Keratinocyte (primary cell): ENCODE data around the gene CD99L2. TPM values are rescaled to one million over a fixed set of nuclear protein-coding genes. Genes with fewer than 3 reads are reported as not detected.

Experiments used
- DNase-seq: peaks from one replicate; pipeline ENCODE4 v3.0.0-alpha.2; 2011; ENCODE audit warnings: low read depth, missing footprints, low spot score
- FAIRE-seq: peaks from 2 replicates; lab custom pipeline; 2011; peaks lifted over from hg19 to GRCh38; lab: Jason Lieb, UNC
- H2AFZ ChIP-seq: 2 replicates; pipeline ENCODE4 v1.6.0; 2012; ENCODE audit warnings: low read length, control low read depth, inconsistent platforms; ENCODE audit not compliant: control insufficient read depth
- H3K27ac ChIP-seq: 2 replicates; pipeline ENCODE4 v1.5.1; 2011; ENCODE audit warnings: low read length; ENCODE audit not compliant: control insufficient read depth, insufficient read depth
- H3K27me3 ChIP-seq: 3 replicates; pipeline ENCODE4 v1.6.0; 2011; ENCODE audit warnings: low read length; ENCODE audit not compliant: control insufficient read depth, insufficient read depth; ENCODE audit errors: extremely low read depth
- H3K36me3 ChIP-seq, 2 experiments: 2 replicates in 1 of 2; 3 replicates in 1 of 2; pipeline ENCODE4 v1.5.1; 2011; ENCODE audit warnings: low read length in 2 of 2, mild to moderate bottlenecking in 1 of 2; ENCODE audit not compliant: control insufficient read depth in 2 of 2, insufficient read depth in 2 of 2; ENCODE audit errors: extremely low read depth in 1 of 2
- H3K4me1 ChIP-seq: 3 replicates; pipeline ENCODE4 v1.5.1; 2011; ENCODE audit warnings: low read length; ENCODE audit not compliant: control insufficient read depth, insufficient read depth; ENCODE audit errors: extremely low read depth
- H3K4me2 ChIP-seq: 3 replicates; pipeline ENCODE4 v1.6.0; 2011; ENCODE audit warnings: low read depth, low read length; ENCODE audit not compliant: control insufficient read depth, insufficient read depth; ENCODE audit errors: extremely low read depth
- H3K4me3 ChIP-seq, 3 experiments: fragments of 200-600 bp in 1 of 3; sonication (generic) in 1 of 3; 2 replicates in 2 of 3; 3 replicates in 1 of 3; pipeline ENCODE4 v1.5.1; 2011 to 2016; ENCODE audit warnings: low read length in 3 of 3, mild to moderate bottlenecking in 3 of 3, control low read depth in 2 of 3, inconsistent platforms in 1 of 3, low read depth in 1 of 3, mixed read lengths in 1 of 3, mixed run types in 1 of 3, moderate library complexity in 1 of 3; ENCODE audit not compliant: control insufficient read depth in 2 of 3, insufficient read depth in 2 of 3; ENCODE audit errors: extremely low read depth in 1 of 3
- H3K79me2 ChIP-seq: 2 replicates; pipeline ENCODE4 v1.6.0; 2012; ENCODE audit warnings: low read length; ENCODE audit not compliant: control insufficient read depth, insufficient read depth
- H3K9ac ChIP-seq: 3 replicates; pipeline ENCODE4 v1.6.0; 2011; ENCODE audit warnings: low read length; ENCODE audit not compliant: control insufficient read depth, insufficient read depth; ENCODE audit errors: extremely low read depth
- H3K9me1 ChIP-seq: 3 replicates; pipeline ENCODE4 v1.6.0; 2011; ENCODE audit warnings: low read length; ENCODE audit not compliant: control insufficient read depth, insufficient read depth; ENCODE audit errors: extremely low read depth
- H3K9me3 ChIP-seq: 2 replicates; pipeline ENCODE4 v1.5.1; 2012; ENCODE audit warnings: low read depth, low read length; ENCODE audit not compliant: control insufficient read depth
- H4K20me1 ChIP-seq: 3 replicates; pipeline ENCODE4 v1.6.0; 2011; ENCODE audit warnings: low read length; ENCODE audit not compliant: control insufficient read depth, insufficient read depth; ENCODE audit errors: extremely low read depth
- CTCF ChIP-seq, 3 experiments: IDR thresholded peaks in 1 of 3; conservative IDR thresholded peaks in 1 of 3; optimal IDR thresholded peaks in 1 of 3; 2 replicates in 2 of 3; 3 replicates in 1 of 3; pipeline versions ENCODE3 to v1.5.1; 2011; ENCODE audit warnings: low read length in 3 of 3, mild to moderate bottlenecking in 3 of 3, moderate library complexity in 2 of 3, control low read depth in 1 of 3, inconsistent platforms in 1 of 3; ENCODE audit not compliant: insufficient read depth in 2 of 3; ENCODE audit errors: extremely low read depth in 1 of 3
- EZH2 ChIP-seq: IDR thresholded peaks from one replicate; pipeline ENCODE4 v1.6.1; 2012; ENCODE audit warnings: inconsistent platforms, mild to moderate bottlenecking, low read length, moderate library complexity
- dilution Hi-C: fragments of 300-500 bp; cut with MboI; formaldehyde crosslinking; loops from one replicate; pipeline ENCODE4 v1.7.0; 2020; ENCODE audit warnings: low sequenced_read_pairs; ENCODE audit not compliant: extremely low pct_ligation_motif_present
- polyA plus RNA-seq, 5 experiments: library from polyadenylated mRNA; depleted of rRNA in 3 of 5; stranded (reverse) in 3 of 5; stranded (forward) in 1 of 5; unstranded in 1 of 5; fragments of >200 nt; gene quantifications; 1 replicate in 1 of 5; 2 replicates in 3 of 5; 3 replicates in 1 of 5; pipeline versions ENCODE4 v1.2.1 to v1.2.3, GENCODE V29; 2011 to 2012; ENCODE audit warnings: missing spikeins in 2 of 5, low read depth in 1 of 5, low replicate concordance in 1 of 5

CD99L2 gene
- polyA plus RNA-seq, 1 donor (not counting 4 experiments of a cell fraction or from before 2014, with no cell fraction given), result 14.4 TPM

GRCh38 chrX:150781677-150782076 lies 116.8 kb downstream of the CD99L2 start:
- Histone ChIP-seq H4K20me1 (no peaks in the 10 kb centered on the region), H3K79me2 (no peaks in the 10 kb centered on the region), H3K36me3 (no peaks in the 10 kb centered on the region), H3K9me1 (no peaks in the 10 kb centered on the region), H3K27ac (no peak overlapping the region), H3K4me3 (no peak overlapping the region), H3K9ac (no peak overlapping the region), H3K4me2 (no peak overlapping the region), H3K27me3 (no peaks in the 10 kb centered on the region), H3K4me1 (no peaks in the 10 kb centered on the region), H2AFZ (no peak overlapping the region), H3K9me3 (no peaks in the 10 kb centered on the region)
- FAIRE-seq (no peak), DNase-seq (no peak)
- TF ChIP-seq CTCF (optimal IDR thresholded peaks at IDR 0.05 in 1 of 3, IDR thresholded peaks at IDR 0.05 in 1 of 3, conservative IDR thresholded peaks at IDR 0.05 in 1 of 3; ENCODE audit: extremely low read depth in 1 of 3, insufficient read depth in 2 of 3, low read length in 3 of 3), result no peak
- dilution Hi-C loops, result no loop called here

DNA sequence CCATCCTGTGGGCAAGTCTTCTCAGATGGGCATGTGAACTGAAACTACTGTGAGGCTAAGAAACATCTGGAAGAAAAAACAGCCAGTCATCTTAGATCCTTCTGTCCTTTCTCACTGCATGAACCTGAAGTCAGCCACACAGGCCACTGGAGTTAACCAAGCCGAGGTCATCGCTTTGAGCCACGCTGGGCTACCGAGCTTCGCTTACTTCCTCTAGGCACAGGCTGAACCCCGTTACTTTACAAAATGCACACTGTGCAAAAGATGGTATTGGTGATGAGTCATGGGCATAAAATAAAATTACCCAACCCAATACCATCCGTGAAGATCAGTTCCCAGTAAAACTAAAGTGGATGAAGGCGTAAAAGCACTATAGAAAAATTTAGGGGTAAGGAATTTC lies 119.1 kb downstream of the CD99L2 start:
- Histone ChIP-seq H2AFZ (no peak overlapping the region), H3K79me2 (no peaks in the 10 kb centered on the region), H3K4me3 (no peak overlapping the region), H3K36me3 (no peaks in the 10 kb centered on the region), H3K9ac (no peak overlapping the region), H3K9me3 (peaks cover 2% of the 10 kb centered on the region), H3K27me3 (no peaks in the 10 kb centered on the region), H3K4me2 (no peak overlapping the region), H3K27ac (no peak overlapping the region), H3K9me1 (no peaks in the 10 kb centered on the region), H4K20me1 (no peaks in the 10 kb centered on the region), H3K4me1 (no peaks in the 10 kb centered on the region)
- FAIRE-seq, result no peak
- DNase-seq, result no peak
- no peak for TF ChIP-seq CTCF (optimal IDR thresholded peaks at IDR 0.05 in 1 of 3, IDR thresholded peaks at IDR 0.05 in 1 of 3, conservative IDR thresholded peaks at IDR 0.05 in 1 of 3; ENCODE audit: extremely low read depth in 1 of 3, insufficient read depth in 2 of 3, low read length in 3 of 3)
- TF ChIP-seq EZH2, result no peak
- dilution Hi-C loops, result no loop called here
